DLD1 (cell line): ENCODE data around the gene ARFIP2.

Experiments used
- in situ Hi-C: cut with HindIII; loops from 2 replicates; pipeline ENCODE4 v1.10.0; 2017; ENCODE audit warnings: low sequenced_read_pairs

ARFIP2 gene

DNA sequence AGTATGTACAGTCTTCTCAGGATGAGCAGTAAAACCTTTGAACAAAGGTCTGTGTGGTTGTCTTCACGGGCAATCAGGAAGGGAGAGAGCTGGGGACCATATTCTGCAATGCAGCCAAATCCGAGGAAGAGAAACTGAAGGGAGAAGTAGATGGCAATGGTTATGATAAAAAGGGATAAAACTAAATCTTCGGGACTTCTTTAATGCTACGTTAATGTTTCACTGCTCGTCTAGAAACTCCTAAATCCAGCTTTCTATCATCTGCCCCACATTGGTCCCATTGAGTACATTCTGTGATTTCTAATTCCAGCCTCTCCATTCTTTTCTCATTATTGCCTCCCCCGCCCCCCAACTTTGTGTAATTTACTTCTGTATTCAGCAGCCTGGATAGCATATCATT, 1.9 kb upstream of the ARFIP2 start:
- in situ Hi-C loops = no loop called here

- in situ Hi-C loops = no loop called here
These were observed 1.3 kb upstream of the ARFIP2 start for GRCh38 chr11:6482441-6482840.

DNA sequence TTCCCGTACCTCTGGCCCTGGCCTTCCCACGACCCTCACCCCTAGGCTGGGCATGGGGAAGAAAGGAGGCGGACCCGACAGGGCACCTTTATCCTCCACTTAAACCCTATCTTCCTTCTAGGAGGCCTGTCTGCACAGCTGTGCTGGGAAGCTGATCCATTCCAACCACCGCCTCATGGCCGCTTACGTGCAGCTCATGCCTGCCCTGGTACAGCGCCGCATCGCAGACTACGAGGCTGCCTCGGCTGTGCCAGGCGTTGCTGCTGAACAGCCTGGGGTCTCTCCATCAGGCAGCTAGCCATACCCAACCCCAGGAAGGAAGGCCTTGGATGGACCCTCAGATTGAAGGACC, 769 bp upstream of the ARFIP2 start:
- in situ Hi-C loops = no loop called here

- in situ Hi-C loops = no loop called here
These were observed 724 bp downstream of the ARFIP2 start for GRCh38 chr11:6480299-6480914.

GRCh38 chr11:6476571-6476970, 4.6 kb downstream of the ARFIP2 start:
- in situ Hi-C loops = loop anchor here (5.0 kb wide), 1 partner anchor 34 kb away; the partner anchor contains the start of gene HPX

GRCh38 chr11:6475936-6476335, 5.2 kb downstream of the ARFIP2 start:
- in situ Hi-C loops = loop anchor here (5.0 kb wide), 1 partner anchor 34 kb away; the partner anchor contains the start of gene HPX

GRCh38 chr11:6474806-6475500, 6.2 kb downstream of the ARFIP2 start:
- in situ Hi-C loops = loop anchor here (5.0 kb wide), 1 partner anchor 33 kb away; the partner anchor contains the start of gene HPX

GRCh38 chr11:6474413-6474792, 6.7 kb downstream of the ARFIP2 start:
- in situ Hi-C loops = no loop called here

DNA sequence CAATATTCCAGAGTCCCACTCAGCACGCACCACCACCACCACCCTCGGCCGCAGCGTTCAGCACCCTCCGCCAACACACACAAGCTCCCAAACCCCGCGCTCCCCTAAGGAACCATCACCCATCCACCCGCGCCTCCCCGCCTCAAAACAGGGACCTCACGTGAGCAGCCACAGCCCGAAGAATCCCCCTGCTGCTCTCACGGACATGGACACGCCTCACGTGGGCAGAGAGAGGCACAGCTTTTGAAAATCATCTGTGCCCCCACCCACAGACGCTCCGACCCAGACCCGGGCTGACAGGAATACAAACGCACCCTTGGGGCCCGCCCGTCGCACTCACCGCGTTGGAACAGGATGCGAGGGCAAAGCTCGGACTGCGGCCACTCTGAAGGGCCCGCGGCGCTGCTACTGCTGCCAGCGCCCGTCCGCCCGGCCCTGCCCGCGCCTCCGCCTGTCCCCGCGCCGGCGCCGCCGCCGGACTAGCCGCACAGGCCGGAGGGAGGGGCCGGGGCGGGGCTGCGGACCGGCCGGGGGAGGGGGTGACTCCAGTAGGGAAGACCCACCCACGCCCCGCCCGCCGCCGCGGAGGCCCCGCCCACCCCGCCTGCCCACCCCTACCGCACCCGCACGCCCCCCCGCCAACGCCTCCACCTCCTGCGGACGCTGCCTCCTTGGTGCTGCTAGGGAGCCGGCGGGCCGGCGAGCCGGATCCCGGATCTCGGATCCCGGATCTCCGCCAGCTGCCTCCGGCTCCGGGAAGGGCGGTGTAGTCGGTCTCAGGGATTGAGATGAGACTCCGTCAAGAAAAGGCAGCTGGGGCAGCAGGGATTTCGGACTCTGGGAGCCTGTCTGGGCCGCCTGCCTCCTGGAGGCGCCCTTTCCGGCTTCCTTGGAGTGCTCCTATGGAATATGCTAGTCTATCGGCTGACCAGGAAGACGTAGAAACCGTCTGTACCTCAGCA, 7.4 kb downstream of the ARFIP2 start, which contains the start of gene TRIM3:
TSS of gene TRIM3 (minus strand) at position 491 of the 962 bp plus-strand sequence. CDS start 8,246 bp downstream, outside the sequence.
- in situ Hi-C loops = no loop called here

DNA sequence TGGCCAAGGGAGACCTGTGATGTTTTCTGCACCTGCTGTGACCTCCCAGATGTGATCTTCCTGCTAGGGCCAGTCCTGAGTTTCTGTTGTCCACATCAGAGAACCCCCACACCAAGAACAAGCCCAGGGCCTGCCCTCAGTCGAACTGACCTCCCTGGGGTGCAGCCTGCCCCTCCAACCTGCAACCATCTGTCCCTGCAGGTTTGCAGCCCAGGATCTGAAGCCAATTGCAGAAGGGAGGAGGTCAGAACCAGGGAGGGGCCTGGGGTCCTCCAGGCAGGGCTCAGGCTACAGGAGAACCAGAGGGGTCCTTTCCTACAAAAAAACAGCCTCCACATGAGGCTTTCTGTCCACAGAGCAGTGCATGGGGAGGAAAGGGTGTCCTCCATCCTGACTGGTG, 8.2 kb downstream of the ARFIP2 start:
- in situ Hi-C loops = no loop called here

- in situ Hi-C loops = no loop called here
These were observed 11.5 kb downstream of the ARFIP2 start for GRCh38 chr11:6469599-6469998.

- in situ Hi-C loops = no loop called here
These were observed 12.2 kb downstream of the ARFIP2 start for GRCh38 chr11:6468712-6469495.

- in situ Hi-C loops = no loop called here
These were observed 22.1 kb downstream of the ARFIP2 start for GRCh38 chr11:6459099-6459450.

DNA sequence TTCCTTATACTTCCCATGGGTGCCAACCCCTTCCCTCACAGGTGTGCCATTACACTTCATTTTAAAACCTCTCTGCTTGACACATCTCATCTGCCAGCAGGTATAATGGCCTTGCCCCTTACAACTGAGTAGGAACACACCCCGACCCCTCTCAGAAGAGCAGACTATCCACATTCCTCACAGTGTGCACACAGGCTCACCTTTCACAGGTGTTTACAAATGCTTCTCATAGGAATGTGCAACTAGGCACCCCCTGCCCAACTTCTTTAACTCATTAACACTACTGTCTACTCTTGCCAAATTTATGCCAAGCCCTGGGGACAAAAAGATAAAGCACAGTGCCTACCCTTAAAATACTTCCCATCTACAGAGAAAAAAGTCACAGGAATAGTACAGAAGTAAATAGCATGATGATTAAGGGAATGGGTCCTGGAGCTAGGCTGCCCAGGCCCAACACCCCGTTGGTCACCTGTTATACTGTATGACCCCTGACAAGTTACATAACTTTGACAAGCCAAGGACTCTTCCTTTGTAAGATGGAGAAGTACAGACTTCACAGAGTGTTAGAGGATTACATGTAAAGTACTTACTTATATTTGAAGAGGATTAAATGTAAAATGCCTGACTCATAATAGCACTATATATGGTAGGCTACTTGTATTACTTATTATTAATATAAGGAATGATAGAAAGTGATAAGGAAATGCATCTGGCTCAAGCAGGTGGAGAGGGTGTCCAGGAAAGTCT, 22.6 kb downstream of the ARFIP2 start:
- in situ Hi-C loops = no loop called here

DNA sequence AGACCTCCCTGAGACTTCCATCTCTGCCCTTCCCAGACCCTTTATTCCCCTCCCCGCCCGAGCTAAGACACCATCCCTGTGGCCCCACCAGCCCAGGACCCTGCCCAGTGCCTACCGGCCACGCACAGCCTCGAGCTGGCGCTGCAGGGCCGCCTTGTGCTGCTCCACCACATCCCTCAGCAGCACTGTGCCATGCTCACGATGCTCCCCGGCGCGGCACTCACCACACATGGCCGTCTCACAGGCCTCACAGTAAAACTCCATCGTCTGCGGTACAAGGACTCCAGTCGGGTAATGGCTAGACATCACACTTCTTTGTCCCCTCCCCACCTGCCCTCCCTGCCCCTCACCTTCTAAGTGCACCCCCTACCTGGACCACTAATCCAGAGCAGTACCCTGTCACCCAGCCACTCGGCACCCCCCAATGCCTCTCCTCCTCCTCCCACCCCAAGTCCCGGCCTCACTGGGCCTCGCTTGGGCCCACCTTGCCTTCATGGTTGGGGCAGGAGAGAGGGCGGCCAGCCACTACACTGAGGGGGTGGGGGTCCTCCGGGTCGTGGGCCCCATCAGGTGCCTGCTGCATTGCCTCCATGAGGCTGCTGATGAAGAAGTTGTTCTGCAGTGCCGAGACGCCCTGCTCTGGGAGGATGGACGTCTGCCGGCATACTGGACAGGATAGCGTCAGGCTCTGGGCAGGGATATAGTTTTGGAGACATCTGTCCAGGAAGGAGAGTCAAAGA, 23.4 kb downstream of the ARFIP2 start:
- in situ Hi-C loops = no loop called here

- in situ Hi-C loops = no loop called here
These were observed 24.6 kb downstream of the ARFIP2 start for GRCh38 chr11:6456361-6457073.

DNA sequence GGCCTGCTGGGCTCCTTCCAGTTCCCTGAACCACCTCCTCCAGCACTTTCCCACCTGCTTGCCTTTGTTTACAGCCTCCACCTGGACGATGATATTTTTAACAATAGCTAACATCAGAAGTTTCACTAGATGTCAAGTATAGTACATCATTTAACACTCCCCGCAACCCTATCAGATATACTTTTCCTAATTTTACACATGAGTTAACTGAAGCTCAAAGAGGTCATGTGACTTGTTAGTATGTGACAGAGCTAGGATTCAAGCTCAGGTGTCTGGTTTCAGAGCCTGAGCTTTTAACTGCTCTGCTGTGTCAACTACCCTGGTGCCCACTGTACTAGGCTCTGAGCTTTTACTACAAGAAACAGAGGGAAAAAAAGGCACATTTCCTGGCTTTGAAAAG, 26.1 kb downstream of the ARFIP2 start:
- in situ Hi-C loops = no loop called here

DNA sequence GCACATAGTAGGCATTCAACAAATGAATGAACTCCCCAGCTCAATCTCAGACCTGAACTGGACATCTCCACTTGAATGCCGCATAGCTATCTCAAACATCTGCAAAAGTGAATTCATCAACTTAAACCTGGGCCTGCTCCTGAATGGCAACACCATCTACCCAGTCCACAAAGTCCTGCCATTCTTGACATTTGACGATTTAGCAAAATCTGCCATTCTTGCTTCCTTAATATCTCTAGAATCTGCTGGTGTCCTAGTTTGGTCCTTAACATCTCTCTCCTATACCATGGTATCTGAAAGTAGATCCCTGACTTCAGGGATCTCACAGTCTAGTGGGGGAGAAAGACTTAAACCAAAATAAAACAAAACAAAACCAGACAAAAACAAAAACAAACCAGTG, 28.0 kb downstream of the ARFIP2 start:
- in situ Hi-C loops = no loop called here

GRCh38 chr11:6452219-6452618, 28.9 kb downstream of the ARFIP2 start:
- in situ Hi-C loops = no loop called here
